HUES6 (cell line): ENCODE data around the gene R3HDM4.

Experiments used
- H3K27ac ChIP-seq: 2 replicates; pipeline ENCODE4 v1.7.0; 2013; ENCODE audit warnings: low read depth, mild to moderate bottlenecking, low read length, inconsistent platforms
- H3K27me3 ChIP-seq: 2 replicates; pipeline ENCODE4 v1.6.1; 2013; ENCODE audit warnings: low read length; ENCODE audit not compliant: control insufficient read depth, insufficient read depth
- H3K36me3 ChIP-seq: 2 replicates; pipeline ENCODE4 v1.6.1; 2013; ENCODE audit warnings: low read length; ENCODE audit not compliant: control insufficient read depth, insufficient read depth
- H3K4me1 ChIP-seq: 2 replicates; pipeline ENCODE4 v1.6.1; 2013; ENCODE audit warnings: low read length; ENCODE audit not compliant: control insufficient read depth, insufficient read depth
- H3K4me3 ChIP-seq: 2 replicates; pipeline ENCODE4 v1.5.1; 2013; ENCODE audit warnings: low read depth, low read length
- H3K9ac ChIP-seq: one replicate; pipeline ENCODE4 v1.6.1; 2013; ENCODE audit warnings: mild to moderate bottlenecking, low read length
- H3K9me3 ChIP-seq: 2 replicates; pipeline ENCODE4 v1.6.1; 2013; ENCODE audit warnings: low read depth, low read length; ENCODE audit not compliant: control insufficient read depth, insufficient read depth

Gene R3HDM4

DNA sequence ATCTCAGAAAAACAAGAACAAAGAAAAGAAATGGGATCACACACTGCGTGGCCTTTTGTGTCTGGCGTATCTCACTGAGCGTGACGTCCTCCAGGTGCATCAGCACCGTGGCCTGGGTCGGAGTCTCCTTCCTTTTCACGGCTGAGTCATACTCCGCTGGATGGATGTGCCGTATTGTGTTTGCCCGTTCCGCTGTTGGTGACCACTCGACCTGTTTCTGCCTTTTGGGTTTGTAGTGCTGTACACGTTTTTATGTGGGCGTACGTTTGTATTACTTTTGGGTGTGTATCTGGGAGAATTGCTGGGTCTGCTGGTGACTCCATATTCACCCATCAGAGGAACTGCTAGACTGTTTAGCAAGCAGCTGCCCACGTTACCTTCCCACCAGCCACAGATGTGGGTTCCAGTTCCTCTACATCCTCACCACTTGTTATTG is 24.3 kb upstream of the R3HDM4 start:
- Histone ChIP-seq H3K4me3 (no peak overlapping the region), H3K4me1 (peaks cover 23% of the 10 kb centered on the region), H3K27ac (no peak overlapping the region)

DNA sequence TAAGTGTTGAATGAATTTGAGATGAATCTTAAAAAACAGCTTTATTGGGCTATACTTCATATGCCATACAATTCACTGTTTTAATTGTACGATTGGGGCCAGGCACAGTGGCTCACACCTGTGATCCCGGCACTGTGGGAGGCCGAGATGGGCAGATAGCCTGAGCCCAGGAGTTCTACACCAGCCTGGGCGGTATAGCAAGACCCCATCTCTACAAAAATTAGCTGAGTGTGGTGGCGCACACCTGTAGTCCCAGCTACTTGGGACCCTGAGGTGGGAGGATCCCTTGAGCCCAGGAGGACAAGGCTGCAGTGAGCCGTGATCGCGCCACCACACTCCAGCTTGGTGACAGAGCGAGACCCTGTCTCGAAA is 23.1 kb upstream of the R3HDM4 start:
- H3K27me3 ChIP-seq: no peaks in the 10 kb centered on the region
- no peak overlapping the region for H3K9ac ChIP-seq
- H3K27ac ChIP-seq: no peak overlapping the region
- H3K4me3 ChIP-seq: no peak overlapping the region
- no peaks in the 10 kb centered on the region for H3K9me3 ChIP-seq
- H3K36me3 ChIP-seq: peaks cover 59% of the 10 kb centered on the region
- peaks cover 25% of the 10 kb centered on the region for H3K4me1 ChIP-seq

More for the DNA sequence above, 24.3 kb upstream of the R3HDM4 start:
- Histone ChIP-seq H3K36me3 (peaks cover 60% of the 10 kb centered on the region), H3K27me3 (no peaks in the 10 kb centered on the region), H3K9me3 (no peaks in the 10 kb centered on the region), H3K9ac (no peak overlapping the region)

DNA sequence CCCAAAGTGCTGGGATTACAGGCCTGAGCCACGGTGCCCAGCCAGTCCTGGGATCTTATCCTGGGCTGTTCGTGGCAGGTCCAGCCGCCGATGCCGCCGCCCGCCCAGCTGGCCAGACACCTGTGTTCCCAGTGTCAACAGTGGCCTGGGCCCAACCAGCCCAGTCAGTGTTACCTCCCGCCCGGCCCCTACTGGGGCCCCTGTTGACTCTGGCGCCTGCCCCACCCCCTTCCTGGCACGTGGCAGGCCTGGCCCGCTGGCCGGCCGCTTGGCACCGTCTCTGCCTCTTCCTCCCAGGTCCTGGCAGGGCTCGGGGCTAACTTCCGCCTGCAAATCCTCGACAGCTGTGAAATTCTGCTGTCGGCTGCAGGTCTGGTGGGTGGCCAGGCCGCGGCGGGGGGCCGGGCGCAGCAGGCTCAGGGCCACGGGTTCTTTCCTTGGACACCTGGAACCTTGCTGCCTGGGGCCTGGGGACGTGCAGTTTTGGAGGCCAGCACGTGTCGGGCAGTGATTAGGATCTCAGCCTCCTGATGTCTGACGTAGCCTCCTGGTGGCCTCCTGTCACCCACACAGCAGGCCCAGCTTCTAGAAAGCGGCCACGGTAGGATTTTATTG is 22.0 kb upstream of the R3HDM4 start:
- peaks cover 60% of the 10 kb centered on the region for H3K36me3 ChIP-seq
- H3K27me3 ChIP-seq: no peaks in the 10 kb centered on the region
- H3K4me3 ChIP-seq: no peak overlapping the region
- H3K9me3 ChIP-seq: no peaks in the 10 kb centered on the region
- peak overlapping the region; percentile 96; the same call in 1 of the 2 replicates for H3K27ac ChIP-seq
- H3K9ac ChIP-seq: no peak overlapping the region
- peaks cover 25% of the 10 kb centered on the region for H3K4me1 ChIP-seq

DNA sequence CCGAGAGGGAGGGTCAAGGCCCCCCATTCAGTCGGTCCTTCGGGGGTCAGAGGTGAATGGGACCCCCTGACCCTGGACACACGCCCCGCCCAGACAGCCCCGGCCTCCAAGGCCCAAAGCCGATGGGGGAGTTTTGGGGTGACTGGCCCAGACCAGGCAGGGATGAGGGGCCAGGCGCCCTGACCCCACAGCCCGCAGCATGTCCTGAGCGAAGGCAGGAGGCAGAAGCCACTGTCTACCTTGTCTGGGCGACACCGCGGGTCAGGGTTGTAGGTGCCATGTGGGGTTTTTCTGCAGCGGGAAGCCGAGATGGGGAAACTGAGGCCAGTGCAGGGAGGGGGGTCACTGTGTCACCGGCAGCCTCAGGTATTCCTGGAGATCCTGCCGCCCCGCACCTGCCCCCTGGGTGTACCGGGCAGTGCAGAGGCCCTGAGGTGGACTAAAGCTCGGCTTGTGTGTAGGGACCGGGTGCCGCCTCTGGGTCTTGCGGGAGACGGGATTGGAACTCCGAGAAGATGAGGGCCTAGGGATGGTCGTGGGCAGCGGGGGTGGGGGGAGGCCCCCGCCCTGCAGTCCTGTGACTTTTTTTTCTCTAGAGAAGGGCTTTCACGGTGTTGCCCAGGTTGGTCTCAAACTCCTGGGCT is 21.3 kb upstream of the R3HDM4 start:
- Histone ChIP-seq H3K9ac (no peak overlapping the region), H3K4me3 (no peak overlapping the region), H3K27ac (peak overlapping the region; percentile 96; the same call in 1 of the 2 replicates), H3K9me3 (no peaks in the 10 kb centered on the region), H3K36me3 (peaks cover 58% of the 10 kb centered on the region), H3K4me1 (peaks cover 25% of the 10 kb centered on the region), H3K27me3 (no peaks in the 10 kb centered on the region)

DNA sequence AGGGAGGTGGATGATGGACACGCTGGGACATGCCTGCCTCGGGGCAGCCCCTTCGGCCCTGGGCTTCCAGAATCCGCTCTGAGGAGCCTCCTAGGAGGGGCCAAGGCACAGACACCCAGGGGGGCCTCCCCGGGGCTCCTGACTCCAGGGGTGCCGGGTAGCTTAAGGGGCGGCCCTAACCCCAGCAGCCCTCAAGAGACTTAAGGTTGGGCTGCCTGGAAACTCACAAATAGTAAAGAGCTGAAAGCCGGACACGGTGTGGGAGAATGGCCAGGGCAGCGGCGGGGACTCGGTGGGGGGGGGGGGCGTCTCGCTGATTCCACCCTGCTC is 20.5 kb upstream of the R3HDM4 start:
- H3K9ac ChIP-seq: peak overlapping the region; percentile 46
- H3K27ac ChIP-seq: peak overlapping the region; percentile 96
- H3K4me1 ChIP-seq: peaks cover 28% of the 10 kb centered on the region
- no peaks in the 10 kb centered on the region for H3K9me3 ChIP-seq
- H3K27me3 ChIP-seq: no peaks in the 10 kb centered on the region
- no peak overlapping the region for H3K4me3 ChIP-seq
- H3K36me3 ChIP-seq: peaks cover 61% of the 10 kb centered on the region

DNA sequence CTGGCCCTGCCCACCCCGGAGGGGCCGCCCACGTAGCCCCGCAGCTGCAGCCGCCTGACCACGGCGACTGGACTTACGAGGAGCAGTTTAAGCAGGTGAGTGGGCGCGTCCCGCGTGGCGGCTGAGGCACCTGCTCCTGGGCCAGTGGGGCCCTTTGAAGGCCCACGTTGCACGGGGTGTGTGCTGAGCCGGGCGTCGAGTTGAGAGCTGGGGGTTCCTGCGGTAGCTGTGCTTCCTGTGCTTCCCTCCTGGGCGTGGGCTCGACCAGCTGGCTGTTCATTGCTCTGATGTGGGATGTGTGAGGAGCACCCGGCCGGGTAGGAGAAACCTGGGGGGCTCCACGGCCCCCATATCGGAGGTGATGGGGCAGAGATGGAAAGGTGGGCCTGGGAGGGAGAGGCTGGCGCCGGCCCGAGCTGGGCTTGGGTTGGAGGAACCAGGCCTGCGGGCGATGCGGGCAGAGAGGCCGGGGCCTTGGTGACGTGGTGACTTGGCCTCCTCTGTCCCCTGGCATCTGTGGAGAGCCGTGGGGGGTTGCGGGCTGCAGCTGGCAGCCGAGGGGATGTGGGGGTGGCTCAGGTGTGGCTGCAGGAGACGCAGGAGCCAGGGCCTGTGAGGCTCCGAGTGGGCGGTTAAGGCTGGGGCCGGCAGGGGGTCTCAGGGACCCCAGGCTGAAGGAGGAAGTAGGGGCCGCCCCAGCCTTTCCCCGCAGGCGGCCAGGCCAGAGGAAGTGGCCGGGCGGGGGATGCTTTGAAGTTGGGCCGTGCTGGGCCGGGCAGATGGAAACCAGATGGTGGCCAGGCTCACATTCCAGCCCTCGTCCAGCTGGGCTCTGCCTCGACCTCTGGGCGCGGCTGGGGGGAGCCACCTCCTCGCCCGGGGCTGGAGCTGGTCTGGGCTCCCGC is 19.9 kb upstream of the R3HDM4 start:
- Histone ChIP-seq H3K4me3 (no peak overlapping the region; the same call in 1 of the 2 replicates), H3K4me1 (peaks cover 32% of the 10 kb centered on the region)

DNA sequence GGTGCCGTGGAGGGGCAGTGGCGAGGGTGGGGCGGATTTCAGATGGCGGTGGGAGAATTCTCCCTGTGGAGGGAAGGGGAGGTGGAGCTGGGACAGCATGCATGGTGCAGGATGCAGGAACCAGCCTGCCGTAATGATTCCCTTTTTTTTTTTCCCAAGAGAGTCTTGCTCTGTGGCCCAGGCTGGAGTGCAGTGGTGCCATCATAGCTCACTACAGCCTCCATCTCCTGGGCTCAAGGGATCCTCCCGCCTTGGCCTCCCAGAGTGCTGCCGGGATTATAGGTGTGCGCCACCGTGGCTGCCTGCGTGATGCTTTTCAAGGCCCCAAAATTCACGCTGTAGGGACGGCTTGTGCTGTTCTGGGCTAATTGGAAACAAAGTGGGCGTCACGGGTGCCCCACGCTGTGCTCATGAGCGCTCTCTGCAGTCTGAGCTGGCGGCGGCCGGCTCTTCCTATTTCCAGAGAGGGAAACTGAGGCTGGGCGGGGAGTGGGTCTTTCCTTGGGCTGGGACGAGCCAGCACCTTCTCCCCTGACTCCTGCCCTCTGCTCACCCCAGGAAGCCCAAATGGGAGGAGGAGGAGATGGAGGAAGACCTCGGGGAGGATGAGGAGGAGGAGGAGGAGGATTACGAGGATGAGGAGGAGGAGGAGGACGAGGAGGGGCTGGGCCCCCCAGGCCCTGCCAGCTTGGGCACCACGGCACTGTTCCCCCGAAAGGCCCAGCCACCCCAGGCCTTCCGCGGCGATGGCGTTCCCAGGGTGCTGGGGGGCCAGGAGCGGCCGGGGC is 19.0 kb upstream of the R3HDM4 start:
- Histone ChIP-seq H3K27ac (peak overlapping the region; percentile 96), H3K27me3 (no peaks in the 10 kb centered on the region)

More for the DNA sequence above, 19.9 kb upstream of the R3HDM4 start:
- Histone ChIP-seq H3K27ac (peak overlapping the region; percentile 96), H3K27me3 (no peaks in the 10 kb centered on the region), H3K9me3 (no peaks in the 10 kb centered on the region), H3K9ac (peak overlapping the region; percentile 61), H3K36me3 (peaks cover 57% of the 10 kb centered on the region)

DNA sequence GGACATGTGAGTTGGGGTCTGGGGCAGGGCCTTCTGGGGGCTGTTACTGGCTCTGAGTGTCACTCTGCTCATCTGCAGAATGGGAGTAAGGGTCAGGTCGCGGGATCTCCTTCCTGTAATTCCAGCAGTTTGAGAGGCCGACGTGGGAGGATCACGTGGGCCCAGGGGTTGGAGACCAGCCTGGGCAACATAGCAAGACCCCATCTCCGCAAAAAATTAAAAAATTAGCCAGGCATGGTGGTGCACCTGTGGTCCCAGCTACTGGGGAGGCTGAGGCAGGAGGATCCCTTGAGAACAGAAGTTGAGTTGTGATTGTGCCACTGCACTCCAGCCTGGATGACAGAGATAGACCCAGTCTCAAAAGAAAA is 16.9 kb upstream of the R3HDM4 start:
- H3K27me3 ChIP-seq: no peaks in the 10 kb centered on the region
- H3K9ac ChIP-seq: no peak overlapping the region
- no peak overlapping the region for H3K4me3 ChIP-seq
- peaks cover 40% of the 10 kb centered on the region for H3K36me3 ChIP-seq
- peaks cover 36% of the 10 kb centered on the region for H3K4me1 ChIP-seq
- H3K27ac ChIP-seq: no peak overlapping the region
- H3K9me3 ChIP-seq: no peaks in the 10 kb centered on the region

More for the DNA sequence above, 19.0 kb upstream of the R3HDM4 start:
- peaks cover 52% of the 10 kb centered on the region for H3K36me3 ChIP-seq
- H3K9ac ChIP-seq: peak overlapping the region; percentile 61
- H3K4me1 ChIP-seq: peaks cover 36% of the 10 kb centered on the region
- H3K9me3 ChIP-seq: no peaks in the 10 kb centered on the region
- no peak overlapping the region for H3K4me3 ChIP-seq

DNA sequence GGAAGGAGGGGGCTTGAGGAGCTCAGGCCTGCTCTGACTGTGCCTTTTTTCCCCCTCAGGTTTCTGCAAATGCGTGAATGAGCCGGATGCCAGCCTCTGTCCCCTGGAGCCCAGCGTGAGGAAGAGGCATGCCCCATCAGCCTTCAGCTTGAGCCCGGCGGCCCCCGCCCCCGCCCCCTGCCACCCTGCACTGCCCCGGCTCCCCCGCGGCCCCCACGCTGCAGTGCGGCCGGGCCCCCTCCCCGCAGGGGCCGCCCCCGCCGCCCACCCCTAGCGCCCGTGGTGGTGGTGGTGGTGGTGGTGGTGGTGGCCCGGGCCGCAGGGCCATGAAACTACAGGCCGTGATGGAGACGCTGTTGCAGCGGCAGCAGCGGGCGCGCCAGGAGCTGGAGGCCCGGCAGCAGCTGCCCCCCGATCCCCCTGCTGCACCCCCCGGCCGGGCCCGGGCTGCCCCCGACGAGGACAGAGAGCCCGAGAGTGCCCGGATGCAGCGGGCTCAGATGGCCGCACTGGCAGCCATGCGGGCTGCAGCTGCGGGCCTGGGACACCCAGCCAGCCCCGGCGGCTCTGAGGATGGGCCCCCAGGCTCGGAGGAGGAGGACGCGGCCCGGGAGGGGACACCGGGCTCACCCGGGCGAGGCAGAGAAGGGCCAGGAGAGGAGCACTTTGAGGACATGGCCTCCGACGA is 16.3 kb upstream of the R3HDM4 start:
- Histone ChIP-seq H3K4me3 (no peak overlapping the region), H3K4me1 (peaks cover 32% of the 10 kb centered on the region), H3K27ac (no peak overlapping the region)

DNA sequence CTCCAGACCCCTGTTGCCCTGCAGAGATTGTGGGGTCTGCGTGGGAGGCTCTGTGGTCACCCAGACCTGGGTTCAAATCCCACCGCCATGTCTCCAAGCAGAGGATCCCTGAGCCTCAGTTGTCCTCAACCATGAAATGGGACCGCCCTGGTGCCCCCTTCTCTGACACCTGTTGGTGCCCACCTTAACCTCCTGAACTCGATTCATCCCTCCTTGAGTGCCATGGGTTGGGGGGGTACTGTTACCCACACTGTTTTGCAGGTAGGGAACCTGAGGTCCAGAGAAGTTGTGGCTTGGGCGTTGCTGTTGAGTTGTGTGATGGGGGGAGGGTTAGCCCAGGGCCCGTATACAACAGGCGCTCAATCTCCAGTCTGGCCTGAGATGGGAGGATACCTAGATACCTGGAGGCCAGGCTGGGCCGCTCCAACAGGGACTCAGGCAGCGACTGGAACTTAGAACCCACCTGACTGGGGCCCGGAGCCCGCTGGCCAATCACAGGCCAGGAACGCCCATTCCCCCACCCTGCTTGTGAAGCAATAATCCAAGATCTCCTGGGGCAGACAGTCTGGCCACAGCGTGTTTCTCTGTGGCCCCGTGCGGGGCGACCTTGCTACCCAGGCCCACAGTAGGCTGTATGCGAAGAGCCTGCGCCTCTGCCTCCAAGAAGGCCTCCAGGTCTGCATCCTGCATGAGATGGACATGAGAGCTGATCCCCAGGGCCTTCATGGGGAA is 15.6 kb upstream of the R3HDM4 start:
- Histone ChIP-seq H3K9ac (peak overlapping the region; percentile 10), H3K27me3 (no peaks in the 10 kb centered on the region), H3K27ac (peak overlapping the region; percentile 97; the same call in 1 of the 2 replicates), H3K4me1 (peaks cover 26% of the 10 kb centered on the region), H3K4me3 (no peak overlapping the region), H3K36me3 (peaks cover 37% of the 10 kb centered on the region), H3K9me3 (no peaks in the 10 kb centered on the region)

More for the DNA sequence above, 16.3 kb upstream of the R3HDM4 start:
- no peaks in the 10 kb centered on the region for H3K27me3 ChIP-seq
- H3K9me3 ChIP-seq: no peaks in the 10 kb centered on the region
- H3K9ac ChIP-seq: peak overlapping the region; percentile 10
- H3K36me3 ChIP-seq: peaks cover 38% of the 10 kb centered on the region
